Immature natural killer cell (primary cell): ENCODE results near the gene OR10G4. TPM values are rescaled to one million over a fixed set of nuclear protein-coding genes. Genes with fewer than 3 reads are reported as not detected.
"Not testable (repeated sequence)": the region's sequence is repeated elsewhere in the genome, so short reads cannot be mapped to it uniquely, and the experiment has no call there.

Experiments
- DNase-seq, 3 donors: peaks; one replicate each; pipeline ENCODE4 v3.0.0; 2022; ENCODE audit warnings: mixed read lengths in 1 of 3
- H3K27ac Mint-ChIP-seq, 6 donors: one replicate each; pipeline ENCODE4 v1.8.0; 2020; ENCODE audit warnings: mixed read lengths in 6 of 6, mild to moderate bottlenecking in 5 of 6, inconsistent platforms in 4 of 6, moderate library complexity in 3 of 6
- H3K27me3 Mint-ChIP-seq, 3 donors: one replicate each; pipeline ENCODE4 v1.8.0; 2020 to 2021; ENCODE audit warnings: low read depth in 3 of 3, mild to moderate bottlenecking in 3 of 3, mixed read lengths in 3 of 3, moderate library complexity in 3 of 3, inconsistent platforms in 1 of 3
- H3K36me3 Mint-ChIP-seq, 3 donors: one replicate each; pipeline ENCODE4 v1.8.0; 2020; ENCODE audit warnings: mixed read lengths in 3 of 3, inconsistent platforms in 2 of 3, mild to moderate bottlenecking in 2 of 3
- H3K4me1 Mint-ChIP-seq, 2 donors: one replicate each; pipeline ENCODE4 v1.8.0; 2020; ENCODE audit warnings: inconsistent platforms in 2 of 2, mild to moderate bottlenecking in 2 of 2, mixed read lengths in 2 of 2, moderate library complexity in 1 of 2
- H3K4me3 Mint-ChIP-seq, 5 donors: one replicate each; pipeline ENCODE4 v1.8.0; 2020; ENCODE audit warnings: mild to moderate bottlenecking in 5 of 5, mixed read lengths in 5 of 5, inconsistent platforms in 3 of 5, moderate library complexity in 3 of 5
- H3K9me3 Mint-ChIP-seq, 6 donors: one replicate each; pipeline ENCODE4 v1.8.0; 2020; ENCODE audit warnings: mild to moderate bottlenecking in 6 of 6, mixed read lengths in 6 of 6, inconsistent platforms in 4 of 6, moderate library complexity in 3 of 6
- polyA plus RNA-seq, 3 donors: library from polyadenylated mRNA; unstranded; fragments of 300-500 nt; fragmentation: Illumina TruSeq; gene quantifications; one replicate each; pipeline ENCODE4 v1.2.3, GENCODE V29; 2021

The OR10G4 gene
- polyA plus RNA-seq, result not detected

DNA sequence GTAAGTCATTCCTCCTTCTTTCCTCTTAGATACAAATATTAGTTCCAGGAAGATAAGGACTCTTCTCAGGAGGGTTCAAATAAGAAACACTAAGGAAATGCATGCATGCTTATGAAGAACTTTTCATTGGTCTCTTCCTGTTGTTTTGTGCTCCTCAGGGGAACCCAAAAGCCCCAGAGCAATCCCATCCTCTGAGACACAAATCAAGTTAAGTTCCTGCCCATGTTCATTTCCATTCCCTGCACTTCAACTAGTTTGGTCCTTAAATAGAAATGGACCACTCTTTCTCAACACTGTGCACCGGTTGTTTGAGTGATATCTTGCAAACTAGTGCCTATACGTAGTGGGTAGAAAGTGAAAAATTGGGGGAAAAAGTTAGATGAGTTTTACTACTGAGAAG is at the start of gene OR10G4:
TSS of gene OR10G4 (plus strand) at position 301 of the 400 bp plus-strand sequence. CDS start 2,578 bp downstream, outside the sequence.
- H3K4me3 Mint-ChIP-seq, result no peak within 1 kb of the TSS
- H3K4me1 Mint-ChIP-seq, result no peaks in the 10 kb centered on the region
- H3K9me3 Mint-ChIP-seq, result peaks cover 0 to 2% (median 0%) of the 10 kb centered on the region in 6 donors
- peaks cover 0 to 2% (median 0%) of the 10 kb centered on the region in 3 donors for H3K27me3 Mint-ChIP-seq
- no peak for DNase-seq
- no peak within 1 kb of the TSS for H3K27ac Mint-ChIP-seq
- H3K36me3 Mint-ChIP-seq, result no peaks in the 10 kb centered on the region

GRCh38 chr11:123973816-123974215 is 39.0 kb upstream of the OR10G4 start:
- peaks cover 2 to 4% (median 4%) of the 10 kb centered on the region in 3 donors for H3K27me3 Mint-ChIP-seq
- H3K9me3 Mint-ChIP-seq, result peaks cover 0 to 6% (median 4%) of the 10 kb centered on the region in 6 donors
- H3K27ac Mint-ChIP-seq, result no peak overlapping the region
- no peaks in the 10 kb centered on the region for H3K36me3 Mint-ChIP-seq
- no peak for DNase-seq
- no peaks in the 10 kb centered on the region for H3K4me1 Mint-ChIP-seq
- no peak overlapping the region for H3K4me3 Mint-ChIP-seq

- no peak overlapping the region for H3K27ac Mint-ChIP-seq
- peaks cover 3 to 4% (median 4%) of the 10 kb centered on the region in 3 donors for H3K27me3 Mint-ChIP-seq
- no peaks in the 10 kb centered on the region for H3K36me3 Mint-ChIP-seq
- no peaks in the 10 kb centered on the region for H3K4me1 Mint-ChIP-seq
- DNase-seq, result no peak
- H3K4me3 Mint-ChIP-seq, result no peak overlapping the region
- peaks cover 0 to 5% (median 0%) of the 10 kb centered on the region in 6 donors for H3K9me3 Mint-ChIP-seq
These were observed 35.8 kb upstream of the OR10G4 start for GRCh38 chr11:123976770-123977560.

- H3K27ac Mint-ChIP-seq, result no peak within 1 kb of the TSS
- peaks cover 0 to 14% (median under 1%) of the 10 kb centered on the region in 6 donors for H3K9me3 Mint-ChIP-seq
- H3K4me3 Mint-ChIP-seq, result no peak within 1 kb of the TSS
- no peaks in the 10 kb centered on the region for H3K4me1 Mint-ChIP-seq
- H3K36me3 Mint-ChIP-seq, result no peaks in the 10 kb centered on the region
- H3K27me3 Mint-ChIP-seq, result peaks cover 3 to 4% (median 4%) of the 10 kb centered on the region in 3 donors
- no peak for DNase-seq
These were observed 35.0 kb upstream of the OR10G4 start, which contains the start of gene OR10S1 for GRCh38 chr11:123977731-123978347. Gene OR10S1 (minus strand): TSS chr11:123977781. CDS start chr11:123977664, 117 bp downstream.

DNA sequence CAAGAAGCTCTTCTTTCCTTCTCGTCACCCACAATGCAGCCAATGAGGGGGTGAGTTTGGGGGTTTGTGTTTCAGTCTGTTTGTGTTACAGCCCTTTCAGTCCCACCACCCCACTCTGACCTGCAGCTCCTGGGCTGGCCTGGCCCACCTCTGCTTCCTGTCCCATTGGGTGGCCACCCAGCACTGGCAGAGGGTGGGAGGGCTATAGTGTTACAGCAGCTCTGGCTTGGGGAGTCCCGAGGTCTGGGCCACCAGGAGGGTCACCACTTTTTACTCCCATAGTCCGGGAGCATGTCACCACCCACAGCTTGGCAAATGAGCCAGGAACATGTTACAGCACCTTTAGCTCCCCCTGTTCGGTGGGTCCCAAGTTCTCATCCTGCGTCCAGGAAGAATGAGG is 33.5 kb upstream of the OR10G4 start:
- Mint-ChIP-seq H3K4me3 (no peak overlapping the region), H3K4me1 (no peaks in the 10 kb centered on the region)

GRCh38 chr11:123995119-123995518 is 17.7 kb upstream of the OR10G4 start, which contains the start of gene OR10G6:
Gene OR10G6 (minus strand): TSS chr11:123995161. CDS start chr11:123995161, 0 bp downstream.
- no peak for DNase-seq
- Mint-ChIP-seq H3K36me3 (no peaks in the 10 kb centered on the region), H3K4me1 (no peaks in the 10 kb centered on the region), H3K27ac (no peak within 1 kb of the TSS), H3K4me3 (no peak within 1 kb of the TSS), H3K27me3 (no peaks in the 10 kb centered on the region), H3K9me3 (peaks cover 0 to 4% (median 0%) of the 10 kb centered on the region in 6 donors)

More for the DNA sequence above, 33.5 kb upstream of the OR10G4 start:
- no peak for DNase-seq
- Mint-ChIP-seq H3K27me3 (peaks cover 1 to 4% (median 4%) of the 10 kb centered on the region in 3 donors), H3K27ac (no peak overlapping the region), H3K9me3 (peaks cover 0 to 14% (median 2%) of the 10 kb centered on the region in 6 donors), H3K36me3 (no peaks in the 10 kb centered on the region)

DNA sequence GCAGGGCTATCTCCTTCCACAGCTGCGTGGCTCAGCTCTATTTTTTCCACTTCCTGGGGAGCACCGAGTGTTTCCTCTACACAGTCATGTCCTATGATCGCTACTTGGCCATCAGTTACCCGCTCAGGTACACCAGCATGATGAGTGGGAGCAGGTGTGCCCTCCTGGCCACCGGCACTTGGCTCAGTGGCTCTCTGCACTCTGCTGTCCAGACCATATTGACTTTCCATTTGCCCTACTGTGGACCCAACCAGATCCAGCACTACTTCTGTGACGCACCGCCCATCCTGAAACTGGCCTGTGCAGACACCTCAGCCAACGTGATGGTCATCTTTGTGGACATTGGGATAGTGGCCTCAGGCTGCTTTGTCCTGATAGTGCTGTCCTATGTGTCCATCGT is 3.0 kb downstream of the OR10G4 start:
- not testable (repeated sequence) for H3K27me3 Mint-ChIP-seq, H3K4me1 Mint-ChIP-seq, H3K36me3 Mint-ChIP-seq, H3K27ac Mint-ChIP-seq, DNase-seq, H3K9me3 Mint-ChIP-seq, H3K4me3 Mint-ChIP-seq

GRCh38 chr11:124026498-124026897 is 13.7 kb downstream of the OR10G4 start, which contains the start of gene OR10G8:
Gene OR10G8 (plus strand): TSS chr11:124026798. CDS start chr11:124029623, 2,825 bp downstream.
- no peaks in the 10 kb centered on the region for H3K4me1 Mint-ChIP-seq
- no peaks in the 10 kb centered on the region for H3K36me3 Mint-ChIP-seq
- peaks cover 2 to 5% (median 2%) of the 10 kb centered on the region in 3 donors for H3K27me3 Mint-ChIP-seq
- H3K9me3 Mint-ChIP-seq, result no peaks in the 10 kb centered on the region
- H3K27ac Mint-ChIP-seq, result no peak within 1 kb of the TSS
- DNase-seq, result no peak
- no peak within 1 kb of the TSS for H3K4me3 Mint-ChIP-seq

GRCh38 chr11:124036666-124037065 is 23.9 kb downstream of the OR10G4 start:
- no peaks in the 10 kb centered on the region for H3K36me3 Mint-ChIP-seq
- H3K27ac Mint-ChIP-seq, result no peak overlapping the region
- H3K4me3 Mint-ChIP-seq, result no peak overlapping the region
- H3K9me3 Mint-ChIP-seq, result peaks cover 0 to 4% (median 0%) of the 10 kb centered on the region in 6 donors
- no peaks in the 10 kb centered on the region for H3K4me1 Mint-ChIP-seq
- no peak for DNase-seq
- H3K27me3 Mint-ChIP-seq, result peaks cover 1 to 3% (median 2%) of the 10 kb centered on the region in 3 donors

DNA sequence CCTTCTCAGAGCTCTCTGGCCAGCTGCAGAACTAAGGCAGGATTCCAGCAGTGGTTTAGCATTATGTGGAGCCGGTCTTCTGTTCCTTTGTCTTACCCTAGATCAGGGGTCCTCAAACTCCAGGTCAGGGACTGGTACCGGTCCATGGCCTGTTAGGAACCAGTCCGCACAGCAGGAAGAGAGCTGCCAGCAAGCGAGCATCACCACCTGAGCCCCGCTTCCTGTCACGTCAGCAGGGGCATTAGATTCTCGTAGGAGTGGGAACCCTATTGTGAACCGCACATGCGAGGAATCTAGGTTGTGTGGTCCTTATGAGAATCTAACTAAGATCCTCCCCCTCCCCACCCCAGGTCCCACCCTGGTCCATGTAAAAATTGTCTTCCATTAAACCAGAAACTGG is 26.8 kb downstream of the OR10G4 start:
- H3K4me1 Mint-ChIP-seq, result no peaks in the 10 kb centered on the region
- H3K36me3 Mint-ChIP-seq, result no peaks in the 10 kb centered on the region
- H3K9me3 Mint-ChIP-seq, result peaks cover 0 to 4% (median 0%) of the 10 kb centered on the region in 6 donors
- H3K4me3 Mint-ChIP-seq, result no peak overlapping the region
- H3K27ac Mint-ChIP-seq, result no peak overlapping the region
- H3K27me3 Mint-ChIP-seq, result peaks cover 0 to 3% (median under 1%) of the 10 kb centered on the region in 3 donors
- no peak for DNase-seq

- peaks cover 0 to 3% (median 0%) of the 10 kb centered on the region in 3 donors for H3K27me3 Mint-ChIP-seq
- H3K27ac Mint-ChIP-seq, result no peak within 1 kb of the TSS
- no peaks in the 10 kb centered on the region for H3K36me3 Mint-ChIP-seq
- no peaks in the 10 kb centered on the region for H3K4me1 Mint-ChIP-seq
- no peak within 1 kb of the TSS for H3K4me3 Mint-ChIP-seq
- peaks cover 0 to 2% (median 0%) of the 10 kb centered on the region in 6 donors for H3K9me3 Mint-ChIP-seq
- DNase-seq, result no peak
These were observed 28.5 kb downstream of the OR10G4 start, which contains the start of gene OR10G7 for GRCh38 chr11:124041254-124041653. Gene OR10G7 (minus strand): TSS chr11:124041325. CDS start chr11:124039001, 2,324 bp downstream.

- Mint-ChIP-seq H3K36me3 (no peaks in the 10 kb centered on the region), H3K27me3 (peaks cover 0 to 2% (median 0%) of the 10 kb centered on the region in 3 donors), H3K4me3 (no peak overlapping the region), H3K4me1 (no peaks in the 10 kb centered on the region), H3K27ac (no peak overlapping the region), H3K9me3 (peaks cover 0 to 2% (median 0%) of the 10 kb centered on the region in 6 donors)
- DNase-seq, result no peak
These were observed 30.6 kb downstream of the OR10G4 start for GRCh38 chr11:124043420-124043819.

DNA sequence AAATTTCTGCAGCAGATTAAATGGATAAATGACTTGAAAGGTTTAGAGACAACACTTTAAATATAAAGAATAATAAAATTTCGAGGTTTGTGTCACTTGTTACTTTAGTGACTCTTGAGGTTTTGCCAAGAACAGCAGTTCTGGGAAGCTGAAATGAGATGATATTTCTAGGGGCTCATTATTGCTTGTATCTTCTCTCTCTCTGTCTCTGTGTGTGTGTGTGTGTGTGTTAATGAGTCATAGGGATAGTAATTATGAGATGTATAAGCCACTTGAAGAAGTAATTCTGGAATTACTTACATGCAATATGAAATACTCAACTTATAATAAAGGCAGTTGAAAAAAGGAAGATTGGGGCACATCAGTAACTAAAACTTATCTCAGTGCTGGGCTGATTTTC is 38.0 kb downstream of the OR10G4 start:
- no peak for DNase-seq
- Mint-ChIP-seq H3K4me1 (no peaks in the 10 kb centered on the region), H3K4me3 (no peak overlapping the region), H3K27ac (no peak overlapping the region), H3K27me3 (peaks cover 0 to 2% (median 0%) of the 10 kb centered on the region in 3 donors), H3K9me3 (peaks cover 0 to 9% (median 0%) of the 10 kb centered on the region in 6 donors), H3K36me3 (no peaks in the 10 kb centered on the region)

DNA sequence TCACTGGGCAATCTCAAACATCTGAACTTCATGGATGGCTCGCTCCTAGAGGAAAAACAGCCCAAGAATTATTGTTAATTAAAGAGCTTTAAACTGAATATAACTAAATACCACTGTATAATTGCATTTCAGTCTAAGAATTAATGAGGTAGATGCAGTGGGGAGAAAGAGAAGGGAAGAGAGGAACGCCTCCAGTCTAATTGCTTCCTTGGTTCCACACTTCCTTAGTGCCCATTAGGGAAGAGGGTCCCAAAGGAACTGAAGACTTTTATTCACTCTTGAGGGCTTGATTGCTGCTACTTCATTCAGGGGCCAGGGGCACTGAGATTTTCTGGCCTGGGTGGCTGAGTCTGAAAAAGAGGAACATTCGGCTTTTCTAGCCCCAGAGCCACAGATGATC is 40.2 kb downstream of the OR10G4 start:
- H3K4me3 Mint-ChIP-seq, result no peak overlapping the region
- no peaks in the 10 kb centered on the region for H3K36me3 Mint-ChIP-seq
- peaks cover 0 to 2% (median 0%) of the 10 kb centered on the region in 3 donors for H3K27me3 Mint-ChIP-seq
- no peaks in the 10 kb centered on the region for H3K4me1 Mint-ChIP-seq
- no peak overlapping the region for H3K27ac Mint-ChIP-seq
- H3K9me3 Mint-ChIP-seq, result peaks cover 0 to 7% (median 0%) of the 10 kb centered on the region in 6 donors
- DNase-seq, result no peak
